ENCODE measurements around the gene MYBPC2. TPM values are rescaled to one million over a fixed set of nuclear protein-coding genes. Genes with fewer than 3 reads are reported as not detected.
"Not testable (repeated sequence)": the region's sequence is repeated elsewhere in the genome, so short reads cannot be mapped to it uniquely, and the experiment has no call there.

Gene MYBPC2
- 0.10 TPM for total RNA-seq

DNA sequence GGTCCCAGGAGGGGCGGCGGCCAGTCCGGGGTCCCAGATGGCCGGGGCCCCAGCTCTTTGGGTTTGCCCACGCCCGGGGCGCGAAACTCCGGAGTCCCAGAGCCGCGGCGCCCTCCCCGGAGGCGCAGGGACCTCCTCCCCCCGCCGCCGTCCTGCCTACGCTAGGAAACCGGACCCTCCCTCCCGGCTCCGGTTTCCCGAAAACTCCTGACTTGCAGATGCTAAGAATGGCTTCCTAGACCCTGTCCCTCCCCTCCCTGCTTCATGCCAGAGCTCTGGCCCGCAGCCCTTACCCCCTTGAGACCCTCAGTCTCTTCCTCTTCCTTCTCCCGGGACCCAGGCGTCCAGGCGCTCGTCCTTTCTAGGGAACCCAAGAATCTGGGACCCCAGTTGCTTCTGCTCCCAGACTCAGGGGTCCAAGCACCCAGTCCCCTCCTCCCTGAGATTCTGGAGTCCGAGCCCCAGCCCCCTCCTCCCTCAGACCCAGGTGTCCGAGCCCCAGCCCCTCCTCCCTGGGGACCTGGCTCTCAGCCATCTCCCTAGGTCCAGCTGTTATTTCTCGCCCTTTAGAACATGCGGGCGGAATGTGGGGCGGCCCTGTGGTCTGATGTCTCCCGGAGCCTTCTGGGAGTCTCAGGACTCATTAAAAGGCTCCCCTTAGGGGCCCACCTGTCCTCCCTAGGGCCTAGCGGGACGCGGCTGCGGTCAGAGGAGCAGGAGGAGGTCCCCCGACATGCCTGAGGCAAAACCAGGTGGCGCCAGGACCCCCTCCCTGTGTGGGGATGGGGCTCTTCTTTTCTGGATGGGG lies at the start of gene MYBPC2:
Gene MYBPC2 (plus strand): TSS at position 672 of the 808 bp plus-strand sequence. CDS start 62 bp downstream, at position 734.
- Histone ChIP-seq H3K4me3 (ENCODE audit: low read length) (peak within 1 kb of the TSS; percentile 49), H3K4me1 (ENCODE audit: insufficient read depth, low read length) (peaks cover 30% of the 10 kb centered on the region)

GRCh38 chr19:50383001-50383851 lies 49.5 kb upstream of the MYBPC2 start:
- Histone ChIP-seq H3K4me1 (ENCODE audit: insufficient read depth, low read length) (peaks cover 45% of the 10 kb centered on the region), H3K27me3 (ENCODE audit: insufficient read depth, low read length) (no peaks in the 10 kb centered on the region), H3K9me3 (ENCODE audit: low read depth, low read length) (no peaks in the 10 kb centered on the region), H3K4me3 (ENCODE audit: low read length) (peak overlapping the region; percentile 51)

More for the DNA sequence above, at the start of gene MYBPC2:
- Histone ChIP-seq H3K27me3 (ENCODE audit: insufficient read depth, low read length) (peaks cover 2% of the 10 kb centered on the region), H3K9me3 (ENCODE audit: low read depth, low read length) (no peaks in the 10 kb centered on the region)

- Histone ChIP-seq H3K4me1 (ENCODE audit: insufficient read depth, low read length) (peaks cover 45% of the 10 kb centered on the region), H3K27me3 (ENCODE audit: insufficient read depth, low read length) (no peaks in the 10 kb centered on the region), H3K4me3 (ENCODE audit: low read length) (peak within 1 kb of the TSS; percentile 51), H3K9me3 (ENCODE audit: low read depth, low read length) (no peaks in the 10 kb centered on the region)
Measured at GRCh38 chr19:50383852-50384684, 48.6 kb upstream of the MYBPC2 start, which contains the start of gene POLD1. POLD1 (plus strand) TSS chr19:50384347; CDS start chr19:50398852, 14,505 bp downstream.

DNA sequence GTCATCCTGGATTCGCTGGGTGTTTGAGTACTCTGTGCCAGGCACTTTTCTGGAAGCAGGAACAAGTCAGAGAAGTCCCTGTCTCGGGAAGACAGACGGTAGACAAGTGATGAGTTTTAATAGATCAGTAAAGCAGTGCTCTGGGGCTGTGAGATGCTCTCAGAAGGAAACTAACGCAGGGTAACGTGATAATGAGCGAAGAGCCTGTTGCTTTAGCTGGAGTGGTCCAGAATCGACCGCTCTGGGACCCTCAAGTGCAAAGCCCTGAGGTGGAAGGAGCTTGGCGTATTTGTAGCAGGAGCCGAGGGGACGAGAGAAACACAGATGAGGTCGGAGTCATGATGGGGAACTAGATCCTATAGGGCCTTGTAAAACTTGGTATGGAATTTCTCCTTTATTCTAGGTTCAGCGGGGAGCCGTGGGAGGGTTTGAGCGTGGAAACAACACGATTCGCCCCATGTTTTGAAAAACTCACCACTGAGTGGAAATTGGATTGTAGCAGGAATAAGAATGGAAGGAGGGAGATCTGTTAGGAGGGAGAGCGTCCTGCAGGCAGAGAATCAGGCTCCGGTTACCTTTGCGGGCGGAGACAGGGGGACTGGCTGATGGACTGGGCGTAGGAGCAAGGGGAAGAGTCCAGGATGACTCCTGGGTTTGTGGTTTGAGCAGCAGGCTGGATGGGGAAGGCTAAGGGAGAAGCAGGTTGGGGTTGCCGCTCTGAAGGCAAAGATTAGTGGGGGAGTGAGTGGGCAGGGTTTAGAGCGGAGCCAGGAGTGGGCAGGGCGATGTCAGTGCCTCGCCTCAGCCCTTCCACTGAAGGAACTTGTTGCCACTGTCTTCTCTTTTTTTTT lies 47.8 kb upstream of the MYBPC2 start:
- H3K4me3 ChIP-seq (ENCODE audit: low read length) = peak overlapping the region; percentile 51
- no peaks in the 10 kb centered on the region for H3K27me3 ChIP-seq (ENCODE audit: insufficient read depth, low read length)
- peaks cover 45% of the 10 kb centered on the region for H3K4me1 ChIP-seq (ENCODE audit: insufficient read depth, low read length)
- no peaks in the 10 kb centered on the region for H3K9me3 ChIP-seq (ENCODE audit: low read depth, low read length)

- H3K9me3 ChIP-seq (ENCODE audit: low read depth, low read length) = no peaks in the 10 kb centered on the region
- H3K4me3 ChIP-seq (ENCODE audit: low read length) = no peak overlapping the region
- H3K4me1 ChIP-seq (ENCODE audit: insufficient read depth, low read length) = peaks cover 45% of the 10 kb centered on the region
- no peaks in the 10 kb centered on the region for H3K27me3 ChIP-seq (ENCODE audit: insufficient read depth, low read length)
Measured at GRCh38 chr19:50387176-50387867, 45.4 kb upstream of the MYBPC2 start.

DNA sequence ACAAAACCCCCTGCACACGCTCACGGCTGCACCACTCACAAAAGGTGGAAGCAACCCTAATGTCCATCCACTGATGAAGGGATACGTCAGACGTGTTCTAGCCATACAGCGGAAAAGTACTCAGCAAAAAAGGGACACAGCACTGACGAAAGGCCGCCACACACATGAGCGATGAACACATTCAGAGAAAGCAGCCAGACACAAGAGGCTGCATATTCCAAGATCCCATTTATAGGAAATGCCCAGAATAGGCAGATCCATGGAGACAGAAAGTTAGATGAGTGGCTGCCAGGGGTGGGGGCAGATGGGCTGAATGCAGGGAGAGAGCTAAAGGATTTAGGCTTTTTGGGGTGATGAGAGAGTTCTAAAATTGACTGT lies 44.8 kb upstream of the MYBPC2 start:
- no peak overlapping the region for H3K4me3 ChIP-seq (ENCODE audit: low read length)
- H3K4me1 ChIP-seq (ENCODE audit: insufficient read depth, low read length) = peaks cover 45% of the 10 kb centered on the region
- H3K27me3 ChIP-seq (ENCODE audit: insufficient read depth, low read length) = no peaks in the 10 kb centered on the region
- H3K9me3 ChIP-seq (ENCODE audit: low read depth, low read length) = no peaks in the 10 kb centered on the region

- H3K4me1 ChIP-seq (ENCODE audit: insufficient read depth, low read length) = peaks cover 27% of the 10 kb centered on the region
- not testable (repeated sequence) for H3K9me3 ChIP-seq (ENCODE audit: low read depth, low read length); H3K27me3 ChIP-seq (ENCODE audit: insufficient read depth, low read length); H3K4me3 ChIP-seq (ENCODE audit: low read length)
Measured at GRCh38 chr19:50390295-50390694, 42.4 kb upstream of the MYBPC2 start.

DNA sequence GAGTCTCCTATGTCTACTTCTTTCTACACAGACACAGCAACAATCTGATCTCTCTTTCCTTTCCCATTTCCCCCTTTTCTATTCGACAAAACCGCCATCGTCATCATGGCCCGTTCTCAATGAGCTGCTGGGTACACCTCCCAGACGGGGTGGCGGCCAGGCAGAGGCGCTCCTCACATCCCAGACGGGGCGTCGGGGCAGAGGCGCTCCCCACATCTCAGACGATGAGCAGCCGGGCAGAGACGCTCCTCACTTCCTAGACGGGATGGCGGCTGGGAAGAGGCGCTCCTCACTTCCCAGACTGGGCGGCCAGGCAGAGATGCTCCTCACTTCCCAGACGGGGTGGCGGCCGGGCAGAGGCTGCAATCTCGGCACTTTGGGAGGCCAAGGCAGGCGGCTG lies 41.7 kb upstream of the MYBPC2 start:
- not testable (repeated sequence) for H3K9me3 ChIP-seq (ENCODE audit: low read depth, low read length); H3K27me3 ChIP-seq (ENCODE audit: insufficient read depth, low read length)

DNA sequence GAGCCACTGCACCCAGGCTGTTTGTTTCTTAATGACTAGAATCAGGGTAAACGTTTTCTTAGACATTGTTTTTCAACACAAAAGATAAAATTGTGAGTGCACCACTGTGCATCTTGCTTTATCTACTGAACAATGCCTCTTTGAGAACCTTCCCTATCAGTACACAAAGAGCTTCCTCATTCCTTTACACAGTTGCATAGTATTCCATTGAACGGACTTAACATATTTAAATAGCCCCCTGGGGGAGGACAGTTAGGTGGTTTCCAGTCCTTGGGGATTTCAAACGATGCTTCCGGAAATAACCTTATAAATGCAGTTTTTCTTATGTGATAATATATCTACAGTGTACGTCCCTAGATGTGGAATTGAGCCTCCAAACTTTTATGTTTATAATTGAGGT lies 39.9 kb upstream of the MYBPC2 start:
- peaks cover 3% of the 10 kb centered on the region for H3K4me1 ChIP-seq (ENCODE audit: insufficient read depth, low read length)
- no peaks in the 10 kb centered on the region for H3K9me3 ChIP-seq (ENCODE audit: low read depth, low read length)
- no peak overlapping the region for H3K4me3 ChIP-seq (ENCODE audit: low read length)
- no peaks in the 10 kb centered on the region for H3K27me3 ChIP-seq (ENCODE audit: insufficient read depth, low read length)

More for the DNA sequence above, 41.7 kb upstream of the MYBPC2 start:
- peaks cover 21% of the 10 kb centered on the region for H3K4me1 ChIP-seq (ENCODE audit: insufficient read depth, low read length)
- not testable (repeated sequence) for H3K4me3 ChIP-seq (ENCODE audit: low read length)

- H3K27me3 ChIP-seq (ENCODE audit: insufficient read depth, low read length) = no peaks in the 10 kb centered on the region
- H3K4me3 ChIP-seq (ENCODE audit: low read length) = no peak overlapping the region
- H3K9me3 ChIP-seq (ENCODE audit: low read depth, low read length) = no peaks in the 10 kb centered on the region
- no peaks in the 10 kb centered on the region for H3K4me1 ChIP-seq (ENCODE audit: insufficient read depth, low read length)
Measured at GRCh38 chr19:50393589-50393988, 39.1 kb upstream of the MYBPC2 start.

- Histone ChIP-seq H3K27me3 (ENCODE audit: insufficient read depth, low read length) (no peaks in the 10 kb centered on the region), H3K4me3 (ENCODE audit: low read length) (no peak overlapping the region), H3K4me1 (ENCODE audit: insufficient read depth, low read length) (no peaks in the 10 kb centered on the region), H3K9me3 (ENCODE audit: low read depth, low read length) (no peaks in the 10 kb centered on the region)
Measured at GRCh38 chr19:50394017-50394416, 38.7 kb upstream of the MYBPC2 start.

- Histone ChIP-seq H3K9me3 (ENCODE audit: low read depth, low read length) (no peaks in the 10 kb centered on the region), H3K27me3 (ENCODE audit: insufficient read depth, low read length) (no peaks in the 10 kb centered on the region), H3K4me1 (ENCODE audit: insufficient read depth, low read length) (no peaks in the 10 kb centered on the region), H3K4me3 (ENCODE audit: low read length) (no peak overlapping the region)
Measured at GRCh38 chr19:50398675-50399367, 33.9 kb upstream of the MYBPC2 start.

DNA sequence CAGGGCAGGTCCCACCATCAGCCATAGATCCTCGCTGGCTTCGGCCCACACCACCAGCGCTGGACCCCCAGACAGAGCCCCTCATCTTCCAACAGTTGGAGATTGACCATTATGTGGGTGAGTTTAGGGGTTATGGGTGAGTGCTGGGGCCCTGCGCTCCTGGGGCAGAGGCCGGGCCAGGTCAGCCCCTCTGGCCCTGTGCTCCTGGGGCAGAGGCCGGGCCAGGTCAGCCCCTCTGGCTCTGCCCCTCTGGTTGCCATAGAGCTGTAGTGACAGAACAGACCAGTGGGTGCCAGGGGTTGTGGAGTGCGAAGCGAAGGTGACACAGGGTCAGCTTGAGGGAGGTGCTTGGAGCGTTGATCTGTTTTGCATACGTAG lies 33.3 kb upstream of the MYBPC2 start:
- Histone ChIP-seq H3K27me3 (ENCODE audit: insufficient read depth, low read length) (no peaks in the 10 kb centered on the region), H3K4me3 (ENCODE audit: low read length) (no peak overlapping the region), H3K9me3 (ENCODE audit: low read depth, low read length) (no peaks in the 10 kb centered on the region), H3K4me1 (ENCODE audit: insufficient read depth, low read length) (no peaks in the 10 kb centered on the region)

Measured in mononuclear cell (primary cell).